ENCODE results near the gene SPTB.
A peak's percentile ranks its signal among the peaks of the same experiment; 100 is the strongest.

SPTB gene

DNA sequence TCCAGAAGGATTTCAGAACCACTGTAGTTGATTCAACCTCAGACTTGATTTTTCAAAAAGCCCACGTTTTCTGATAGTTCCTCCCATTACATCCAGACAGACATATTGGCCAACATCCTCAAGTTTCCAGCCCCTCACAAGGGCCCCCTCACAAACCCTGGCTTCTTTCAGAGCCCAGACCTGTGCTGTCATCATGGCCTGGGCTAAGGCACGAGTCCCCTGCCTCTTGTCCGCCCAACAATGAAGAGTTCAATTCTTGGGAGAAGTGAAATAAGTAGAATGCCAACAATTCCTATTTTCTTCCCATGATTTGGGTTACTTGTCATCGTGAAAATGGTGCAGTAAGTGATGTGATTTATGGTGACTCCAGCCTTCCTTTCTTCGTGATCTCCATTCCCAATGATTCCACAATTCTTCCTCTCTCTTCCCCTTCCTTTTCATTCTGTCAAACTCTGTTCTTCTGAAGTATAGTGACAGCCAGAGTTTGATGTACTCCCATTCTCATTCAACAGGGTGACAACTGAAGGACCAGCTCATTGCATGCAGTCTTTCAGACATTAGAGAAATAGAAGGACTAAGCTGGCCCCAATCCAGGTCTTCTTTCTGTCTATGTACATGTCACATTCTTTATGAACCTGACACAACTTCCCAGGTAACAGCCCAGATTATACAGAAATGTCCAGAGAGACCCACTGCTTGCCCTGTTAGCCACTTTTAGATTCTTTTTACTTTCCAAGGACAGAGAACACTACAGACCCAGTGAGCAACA, 29.2 kb downstream of the SPTB start:
- TF ChIP-seq, protein P1, sequence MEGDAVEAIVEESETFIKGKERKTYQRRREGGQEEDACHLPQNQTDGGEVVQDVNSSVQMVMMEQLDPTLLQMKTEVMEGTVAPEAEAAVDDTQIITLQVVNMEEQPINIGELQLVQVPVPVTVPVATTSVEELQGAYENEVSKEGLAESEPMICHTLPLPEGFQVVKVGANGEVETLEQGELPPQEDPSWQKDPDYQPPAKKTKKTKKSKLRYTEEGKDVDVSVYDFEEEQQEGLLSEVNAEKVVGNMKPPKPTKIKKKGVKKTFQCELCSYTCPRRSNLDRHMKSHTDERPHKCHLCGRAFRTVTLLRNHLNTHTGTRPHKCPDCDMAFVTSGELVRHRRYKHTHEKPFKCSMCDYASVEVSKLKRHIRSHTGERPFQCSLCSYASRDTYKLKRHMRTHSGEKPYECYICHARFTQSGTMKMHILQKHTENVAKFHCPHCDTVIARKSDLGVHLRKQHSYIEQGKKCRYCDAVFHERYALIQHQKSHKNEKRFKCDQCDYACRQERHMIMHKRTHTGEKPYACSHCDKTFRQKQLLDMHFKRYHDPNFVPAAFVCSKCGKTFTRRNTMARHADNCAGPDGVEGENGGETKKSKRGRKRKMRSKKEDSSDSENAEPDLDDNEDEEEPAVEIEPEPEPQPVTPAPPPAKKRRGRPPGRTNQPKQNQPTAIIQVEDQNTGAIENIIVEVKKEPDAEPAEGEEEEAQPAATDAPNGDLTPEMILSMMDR (conservative IDR thresholded peaks at IDR 0.05; ENCODE audit: low read length), result no peak
- H3K4me3 ChIP-seq (ENCODE audit: low read length), result no peak overlapping the region
- DNase-seq (ENCODE audit: low read depth), result no peak

- TF ChIP-seq, protein P1 (conservative IDR thresholded peaks at IDR 0.05; ENCODE audit: low read length), result no peak
- no peak overlapping the region for H3K4me3 ChIP-seq (ENCODE audit: low read length)
- no peak for DNase-seq (ENCODE audit: low read depth)
Observed at GRCh38 chr14:64849940-64850339, 29.8 kb downstream of the SPTB start.

DNA sequence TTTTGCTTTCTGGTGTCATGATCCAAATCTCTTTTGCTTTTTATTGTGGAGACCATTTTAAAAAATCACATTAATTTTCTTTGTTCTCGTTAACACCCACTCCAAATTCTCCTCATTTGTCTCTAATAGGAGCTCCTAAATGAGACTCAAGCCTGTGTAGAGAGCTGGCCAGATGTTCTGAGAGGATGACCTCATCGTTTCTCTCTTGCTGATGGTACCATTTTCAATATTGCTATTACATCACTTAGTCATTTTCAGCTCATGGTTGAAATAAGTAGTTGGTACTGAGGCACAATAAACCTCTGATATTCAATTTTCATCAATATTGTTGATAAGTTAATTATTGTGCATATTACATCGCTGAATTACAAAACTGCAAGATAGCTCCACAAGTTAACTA, 31.5 kb downstream of the SPTB start:
- TF ChIP-seq, protein P1 (conservative IDR thresholded peaks at IDR 0.05; ENCODE audit: low read length), result no peak
- no peak overlapping the region for H3K4me3 ChIP-seq (ENCODE audit: low read length)
- DNase-seq (ENCODE audit: low read depth), result no peak

DNA sequence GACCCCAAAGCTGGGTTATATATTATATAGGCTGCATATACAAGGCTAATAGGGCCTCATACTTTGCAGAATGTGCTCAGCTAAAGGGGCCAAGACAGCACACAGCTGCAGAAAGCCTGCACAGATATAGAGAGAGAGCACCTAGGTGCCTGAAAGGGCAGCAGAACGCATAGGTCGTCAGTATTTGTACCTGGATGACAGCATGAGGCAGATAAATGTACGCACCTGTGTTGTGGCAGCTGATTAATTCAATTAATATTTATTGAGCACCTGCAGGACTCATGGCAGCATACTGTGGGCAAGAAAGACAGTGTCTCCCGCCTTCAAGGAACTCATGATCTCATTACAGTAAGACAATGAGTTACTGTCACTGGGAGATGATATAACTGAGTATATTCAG, 33.4 kb downstream of the SPTB start:
- TF ChIP-seq, protein P1 (conservative IDR thresholded peaks at IDR 0.05; ENCODE audit: low read length), result no peak
- DNase-seq (ENCODE audit: low read depth), result no peak
- no peak overlapping the region for H3K4me3 ChIP-seq (ENCODE audit: low read length)

GRCh38 chr14:64845878-64846277, 33.8 kb downstream of the SPTB start:
- TF ChIP-seq, protein P1 (conservative IDR thresholded peaks at IDR 0.05; ENCODE audit: low read length), result no peak
- DNase-seq (ENCODE audit: low read depth), result peak; percentile 65
- no peak overlapping the region for H3K4me3 ChIP-seq (ENCODE audit: low read length)

- H3K4me3 ChIP-seq (ENCODE audit: low read length), result no peak overlapping the region
- no peak for DNase-seq (ENCODE audit: low read depth)
- TF ChIP-seq, protein P1 (conservative IDR thresholded peaks at IDR 0.05; ENCODE audit: low read length), result no peak
Observed at GRCh38 chr14:64844969-64845536, 34.7 kb downstream of the SPTB start.

DNA sequence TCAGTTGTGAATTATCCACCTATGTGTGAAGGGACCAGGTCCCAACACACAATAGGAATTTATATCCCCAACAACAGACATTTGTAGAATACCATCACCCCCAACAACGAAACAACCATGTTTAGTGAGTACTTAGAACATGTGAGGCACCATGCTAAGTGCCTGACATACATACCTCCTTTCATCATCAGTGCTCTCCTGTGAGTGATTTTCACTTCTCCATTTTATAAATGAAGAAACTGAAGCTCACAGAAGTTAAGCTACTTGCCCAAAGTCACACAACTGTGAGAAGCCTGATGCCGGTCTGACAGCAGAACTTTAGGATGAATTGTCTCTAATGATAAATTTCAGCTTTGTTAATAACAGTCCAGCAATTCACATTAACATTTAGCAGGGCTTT, 35.4 kb downstream of the SPTB start:
- TF ChIP-seq, protein P1 (conservative IDR thresholded peaks at IDR 0.05; ENCODE audit: low read length), result no peak
- DNase-seq (ENCODE audit: low read depth), result no peak

More for the DNA sequence above, 35.4 kb downstream of the SPTB start:
- H3K4me3 ChIP-seq (ENCODE audit: low read length), result no peak overlapping the region
